ENCODE results near the gene MTERF1. TPM values are rescaled to one million over a fixed set of nuclear protein-coding genes. Genes with fewer than 3 reads are reported as not detected.
"Not testable (repeated sequence)": the region's sequence is repeated elsewhere in the genome, so short reads cannot be mapped to it uniquely, and the experiment has no call there.

Gene MTERF1, protein sequence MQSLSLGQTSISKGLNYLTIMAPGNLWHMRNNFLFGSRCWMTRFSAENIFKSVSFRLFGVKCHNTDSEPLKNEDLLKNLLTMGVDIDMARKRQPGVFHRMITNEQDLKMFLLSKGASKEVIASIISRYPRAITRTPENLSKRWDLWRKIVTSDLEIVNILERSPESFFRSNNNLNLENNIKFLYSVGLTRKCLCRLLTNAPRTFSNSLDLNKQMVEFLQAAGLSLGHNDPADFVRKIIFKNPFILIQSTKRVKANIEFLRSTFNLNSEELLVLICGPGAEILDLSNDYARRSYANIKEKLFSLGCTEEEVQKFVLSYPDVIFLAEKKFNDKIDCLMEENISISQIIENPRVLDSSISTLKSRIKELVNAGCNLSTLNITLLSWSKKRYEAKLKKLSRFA
- total RNA-seq = 10.9 and 15.4 TPM in 2 replicates

DNA sequence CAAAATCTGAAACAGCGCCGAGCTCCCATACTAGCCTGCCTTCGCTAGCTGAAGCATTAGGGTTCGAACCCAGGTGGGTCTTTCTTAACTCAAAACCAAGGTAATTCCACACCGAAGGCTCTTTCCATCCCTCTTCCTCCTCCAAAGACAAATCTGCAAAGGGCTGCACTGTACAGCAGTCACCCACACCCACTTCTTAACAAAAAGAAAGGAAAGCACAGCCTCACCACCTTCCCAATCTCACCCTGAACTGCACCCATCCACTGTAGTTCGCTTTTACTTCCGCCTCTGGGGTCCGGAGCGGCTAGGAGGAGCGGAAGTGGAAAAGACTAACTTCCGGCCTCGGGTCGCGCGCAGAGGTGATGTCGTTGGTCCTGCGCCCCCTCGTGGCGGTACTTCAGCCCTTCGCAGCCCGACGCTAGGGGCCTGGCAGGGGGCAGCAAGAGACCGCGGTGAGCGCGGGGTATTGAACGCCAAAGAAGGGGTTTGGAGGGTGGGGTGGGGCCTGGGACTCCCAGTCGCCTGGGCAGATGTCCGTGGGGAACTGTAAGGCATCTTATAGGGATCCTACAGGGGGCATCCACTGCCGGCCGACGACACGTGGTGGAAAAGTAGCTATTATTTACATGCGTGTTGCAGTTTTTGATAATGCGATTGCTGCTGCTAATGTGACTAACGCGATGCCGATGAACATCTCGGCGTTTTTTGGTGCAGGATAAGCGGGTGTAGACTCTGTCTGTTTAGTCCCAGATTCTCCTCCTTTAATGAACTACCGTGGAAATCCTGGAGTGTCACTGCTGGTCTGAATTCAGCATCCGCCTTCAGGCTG, at the start of gene MTERF1:
Gene MTERF1, minus strand, starts transcription at position 290 of the 829 bp plus-strand sequence. CDS start 619 bp downstream, outside the sequence.
- DNase-seq = peak; percentile 94

DNA sequence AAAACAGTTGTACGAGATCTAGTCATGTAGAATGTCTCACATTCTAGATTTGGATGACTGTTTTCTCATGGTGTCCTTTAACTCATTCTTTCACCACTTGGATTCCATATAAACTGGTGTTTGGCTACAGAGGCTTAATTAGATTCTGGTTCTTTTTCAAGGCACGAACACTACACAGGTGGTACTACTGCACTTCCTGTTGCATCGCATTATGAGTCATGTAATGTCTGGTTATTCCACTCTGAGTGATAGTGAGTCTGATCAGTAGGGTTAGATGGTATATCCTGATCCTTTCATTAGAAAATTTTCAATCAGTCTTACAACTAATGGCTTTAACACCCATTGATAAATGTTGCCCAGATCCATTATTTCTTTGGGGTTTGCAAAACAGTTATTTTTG, 49.0 kb upstream of the MTERF1 start:
- DNase-seq = no peak

DNA sequence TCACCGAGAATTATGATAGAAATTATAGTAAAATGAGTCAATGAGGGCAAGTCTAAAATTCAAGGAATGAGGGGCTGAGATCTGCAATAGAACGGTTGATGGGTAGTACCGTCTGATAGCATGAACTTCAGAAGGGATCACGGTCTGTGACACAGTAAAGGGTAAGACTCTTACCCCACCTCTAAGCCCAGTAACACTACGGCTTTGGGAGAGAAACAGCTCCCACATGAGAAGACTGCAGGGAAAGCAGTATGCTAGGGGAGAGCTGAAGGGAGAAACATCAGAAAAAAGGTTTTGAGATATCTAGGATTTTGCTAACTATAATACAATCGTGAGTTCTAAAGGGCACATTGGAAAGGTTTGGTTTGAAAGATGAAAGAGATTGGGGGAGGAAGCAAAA, 47.4 kb upstream of the MTERF1 start:
- no peak for DNase-seq

DNA sequence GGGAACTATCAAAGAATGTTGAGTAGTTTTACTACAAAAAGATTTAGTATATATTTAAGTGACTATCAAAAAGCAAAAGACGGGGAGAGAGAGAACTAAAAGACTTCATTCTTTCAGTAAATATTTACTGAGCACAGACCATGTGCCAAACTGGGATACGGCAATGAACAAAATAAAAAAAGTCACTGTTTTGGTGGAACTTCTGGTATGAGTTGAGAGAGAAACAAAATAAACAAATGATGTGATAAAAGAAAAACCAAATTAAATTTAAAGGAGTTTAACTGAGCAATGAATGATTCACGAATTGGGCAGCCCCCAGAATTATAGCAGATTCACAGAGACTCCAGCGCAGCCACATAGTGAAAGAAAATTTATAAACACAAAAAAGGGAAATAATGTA, 42.4 kb upstream of the MTERF1 start:
- no peak for DNase-seq

DNA sequence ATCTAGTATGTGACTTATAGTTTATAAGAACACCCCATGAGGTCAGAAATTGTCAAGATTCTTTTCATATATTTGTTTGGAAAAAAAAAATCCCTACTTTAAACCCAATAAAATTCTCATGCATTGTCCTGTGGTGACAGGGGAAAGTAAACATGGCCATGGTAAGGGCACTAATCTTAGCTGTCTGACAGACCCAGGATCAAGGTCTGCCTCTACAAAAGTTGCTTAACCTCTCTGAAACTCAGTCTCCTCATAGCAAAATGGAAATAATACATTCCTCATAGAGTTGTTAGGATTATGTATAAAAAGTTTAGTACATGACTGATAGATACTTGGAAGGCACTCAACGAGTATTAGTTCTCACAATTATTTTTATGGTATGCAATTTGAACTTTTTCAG, 37.9 kb upstream of the MTERF1 start:
- DNase-seq = no peak

DNA sequence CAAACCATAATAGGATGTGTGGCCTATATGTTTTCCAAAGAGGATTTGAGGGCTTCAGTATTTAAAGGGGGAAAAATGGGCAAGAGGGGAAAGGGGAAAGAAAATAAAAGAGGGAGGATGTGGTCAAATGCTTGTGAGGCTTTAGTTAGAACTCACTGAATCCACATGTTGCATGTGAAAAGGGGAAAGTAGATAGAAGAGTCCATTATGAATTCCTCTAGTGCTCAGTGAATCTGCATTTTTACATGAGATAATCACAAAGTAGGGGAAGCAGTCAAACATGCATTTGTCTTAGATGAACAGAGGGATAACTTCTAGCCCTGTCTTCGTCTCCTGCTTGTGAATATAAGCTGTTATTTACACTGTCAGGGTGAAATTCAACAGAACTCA, 35.5 kb upstream of the MTERF1 start:
- no peak for DNase-seq

DNA sequence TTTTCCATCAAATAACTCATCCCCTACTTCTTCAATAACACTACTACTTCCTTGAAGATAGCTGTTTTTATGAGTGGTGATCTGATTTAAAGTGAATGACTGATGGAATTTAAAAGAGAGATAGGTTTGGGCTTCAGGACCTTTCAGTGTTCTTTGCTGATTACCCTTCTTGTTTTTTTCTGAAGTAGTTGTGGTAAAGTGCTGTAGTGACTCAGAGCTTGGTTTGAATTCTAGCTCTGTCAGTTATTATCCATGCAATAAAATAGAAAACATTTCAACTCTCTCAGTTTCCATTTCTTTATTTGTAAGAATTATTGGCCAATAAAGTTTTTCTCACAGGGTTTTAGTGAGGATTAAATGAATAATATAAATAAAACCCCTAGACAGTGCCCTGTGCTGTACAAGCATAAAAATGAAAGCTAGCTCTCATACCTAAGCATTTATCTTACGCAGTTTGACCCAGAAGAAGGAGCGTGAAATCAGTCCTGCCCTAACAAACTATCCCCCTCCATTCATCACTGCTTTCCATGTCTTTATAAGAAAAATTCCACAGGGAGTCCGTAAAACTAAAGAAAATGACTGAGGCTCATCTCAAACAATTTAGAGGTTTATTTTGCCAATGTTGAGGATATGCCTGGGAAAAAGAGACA, 35.0 kb upstream of the MTERF1 start:
- no peak for DNase-seq

DNA sequence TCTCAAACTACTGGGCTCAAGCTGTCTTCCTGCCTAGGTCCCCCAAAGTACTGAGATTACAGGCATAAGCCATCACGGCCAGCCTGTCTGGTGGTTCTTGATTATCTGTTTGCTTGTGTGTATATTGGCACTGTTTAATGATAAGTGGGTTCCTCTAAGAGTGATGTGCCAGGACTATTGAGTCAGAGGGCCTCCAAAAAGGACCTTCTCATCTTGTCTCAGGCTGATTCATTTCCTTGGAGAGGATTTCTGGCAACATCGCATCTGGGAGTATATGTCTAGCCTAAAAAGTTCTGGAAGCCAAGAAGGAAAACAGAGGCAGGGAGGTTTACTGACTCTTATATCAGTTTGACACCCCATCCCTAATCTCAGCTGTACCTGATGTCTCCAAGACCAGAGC, 33.1 kb upstream of the MTERF1 start:
- DNase-seq = no peak

DNA sequence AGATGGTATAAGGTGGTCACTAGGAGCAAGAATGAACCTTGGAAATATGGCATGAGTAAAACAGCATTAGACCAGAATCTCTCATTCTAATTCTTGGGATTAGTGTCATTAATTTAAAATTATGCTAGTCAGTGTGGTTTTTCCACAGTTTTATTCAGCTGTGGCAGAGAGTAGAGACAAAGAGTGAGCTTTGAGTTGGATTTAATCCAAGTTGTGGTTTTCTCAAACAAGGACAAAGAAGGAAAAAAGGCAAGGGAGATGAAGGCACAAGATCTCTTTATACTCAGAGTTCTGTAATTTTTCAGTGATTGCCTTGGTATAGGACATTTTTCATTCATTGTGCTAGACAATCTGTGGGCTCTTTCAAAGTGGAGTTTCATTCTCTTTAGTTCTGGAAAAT, 32.0 kb upstream of the MTERF1 start:
- no peak for DNase-seq

DNA sequence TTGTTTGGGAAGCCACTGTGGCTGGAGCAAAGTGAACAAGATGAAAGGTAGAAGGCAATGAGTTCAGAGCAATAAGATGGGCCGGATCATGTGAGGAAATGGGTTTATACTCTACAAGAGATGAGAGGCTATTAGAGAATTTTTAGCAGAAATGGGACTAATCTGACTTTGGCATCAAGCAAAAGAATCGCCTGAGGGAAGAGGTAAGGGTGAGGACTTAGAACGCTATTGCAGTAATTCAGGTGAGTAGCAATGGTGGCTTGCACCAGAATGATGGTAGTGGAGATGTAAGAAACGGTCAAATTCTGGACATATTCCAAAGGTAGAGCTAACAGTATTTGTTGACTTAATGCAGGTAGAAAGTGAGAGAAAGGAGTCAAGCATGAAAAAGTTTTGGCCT, 30.6 kb upstream of the MTERF1 start:
- DNase-seq = no peak

DNA sequence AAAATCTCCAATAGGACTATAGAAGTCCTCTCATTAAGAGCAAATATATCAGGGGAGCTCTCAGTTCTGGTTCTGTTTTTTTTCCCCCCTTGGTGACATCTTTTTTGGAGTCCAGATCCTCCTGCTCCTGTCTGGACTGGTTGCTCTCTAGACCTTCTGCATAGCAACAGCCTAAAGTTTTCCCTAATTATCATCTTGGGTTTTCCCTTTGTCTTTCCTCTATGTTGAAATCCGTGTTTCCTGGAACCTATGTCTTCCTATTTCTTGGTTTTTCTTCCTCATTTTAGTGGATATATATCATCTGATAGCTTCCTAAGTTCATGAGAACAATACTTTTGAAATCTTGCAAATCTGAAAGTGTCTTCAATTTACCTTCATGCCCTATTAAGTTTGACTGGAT, 29.7 kb upstream of the MTERF1 start:
- no peak for DNase-seq

DNA sequence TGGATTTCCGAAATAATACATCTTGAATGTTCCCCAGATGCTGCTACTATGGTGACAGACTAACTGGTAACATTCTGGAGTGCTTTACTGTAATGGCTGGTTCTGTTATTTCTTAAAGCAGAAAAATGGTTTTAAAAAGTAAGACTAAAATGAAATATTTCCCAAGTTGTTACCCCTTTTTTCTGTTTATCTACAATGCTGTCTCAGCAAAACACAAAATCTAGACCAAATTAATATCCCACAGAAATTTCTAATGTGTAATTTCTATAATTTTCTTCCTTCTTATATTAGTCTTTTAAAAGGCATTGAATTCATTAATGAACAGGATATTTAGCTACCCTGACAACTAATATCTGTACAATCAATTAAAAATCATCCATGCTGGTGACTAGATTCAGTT, 19.1 kb upstream of the MTERF1 start:
- no peak for DNase-seq

DNA sequence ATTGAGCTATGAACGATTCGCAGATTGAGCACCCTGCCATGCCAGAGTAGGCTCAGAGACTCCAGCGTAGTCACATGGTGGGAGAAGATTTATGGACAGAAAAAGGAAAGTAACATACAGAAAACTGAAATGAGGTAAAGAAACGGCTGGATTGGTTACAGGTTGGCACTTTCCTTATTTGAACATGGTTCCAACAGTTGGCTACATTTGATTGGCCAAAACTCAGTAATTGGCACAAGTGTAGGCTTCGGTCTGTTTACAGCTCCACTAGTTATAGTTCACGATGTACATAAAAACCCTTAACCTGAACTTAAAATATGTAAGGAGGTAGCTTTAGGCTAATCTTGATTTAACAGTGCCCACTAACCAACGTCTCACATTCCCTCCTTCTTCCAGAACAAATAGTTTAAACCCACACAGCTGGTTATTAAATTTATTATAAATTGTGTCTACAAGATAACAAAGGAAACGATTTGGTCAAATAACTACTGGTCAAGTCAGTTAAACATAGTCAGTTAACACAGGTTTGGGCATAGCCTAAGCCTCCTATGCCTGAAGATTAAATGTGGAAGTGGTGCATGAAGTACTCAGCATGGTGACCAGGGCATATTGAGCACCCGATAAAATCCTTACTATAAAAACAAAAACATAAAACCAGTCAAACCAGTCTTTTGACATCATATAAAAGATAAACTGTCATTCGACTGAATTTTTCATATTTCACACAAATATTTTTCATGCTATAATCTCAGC, 17.9 kb upstream of the MTERF1 start:
- DNase-seq = no peak

DNA sequence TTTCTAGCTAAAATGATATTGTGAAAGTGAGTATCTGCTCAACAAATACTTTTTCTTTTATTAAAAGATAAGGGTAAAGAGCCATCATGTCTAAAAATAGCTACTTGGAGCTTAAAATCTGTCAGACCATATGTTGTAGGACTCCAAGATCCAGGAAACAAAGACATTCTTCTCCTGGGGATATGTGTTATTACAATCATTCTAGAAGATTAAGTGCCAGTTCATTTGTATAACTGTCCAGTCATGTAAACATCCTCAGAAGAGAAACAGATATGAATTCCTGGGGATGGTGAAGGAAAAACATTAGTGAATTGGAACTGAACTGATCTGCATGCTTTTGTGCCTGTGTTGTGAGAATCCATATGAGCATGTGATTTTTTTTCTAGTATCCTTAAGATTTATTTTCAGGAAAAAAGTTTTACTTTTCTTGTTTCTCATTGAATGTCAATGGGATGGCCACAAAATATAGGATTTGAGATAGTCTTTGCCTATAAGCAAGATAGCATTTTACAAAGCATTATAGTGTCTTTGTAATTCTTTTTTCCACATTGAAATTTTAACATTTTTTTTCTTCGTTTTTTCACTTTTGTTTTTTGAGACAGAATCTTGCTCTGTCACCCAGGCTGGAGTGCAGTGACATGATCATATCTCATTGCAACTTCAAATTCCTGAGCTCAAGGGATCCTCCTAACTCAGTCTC, 14.4 kb upstream of the MTERF1 start:
- no peak for DNase-seq

DNA sequence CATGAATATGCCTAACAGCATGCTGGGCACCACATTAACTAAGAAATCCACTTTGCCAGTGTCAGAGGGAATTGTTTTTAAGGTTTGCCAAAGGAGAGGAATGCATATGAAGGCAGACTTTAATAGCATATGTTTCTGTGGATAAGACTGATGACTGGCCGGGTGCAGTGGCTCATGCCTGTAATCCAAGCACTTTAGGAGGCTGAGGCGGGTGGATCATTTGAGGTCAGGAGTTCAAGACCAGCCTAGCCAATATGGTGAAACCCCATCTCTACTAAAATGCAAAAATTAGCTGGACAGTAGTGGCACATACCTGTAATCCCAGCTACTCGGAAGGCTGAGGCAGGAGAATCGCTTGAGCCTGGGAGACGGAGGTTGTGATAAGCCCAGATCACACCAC, 13.2 kb upstream of the MTERF1 start:
- not testable (repeated sequence) for DNase-seq

DNA sequence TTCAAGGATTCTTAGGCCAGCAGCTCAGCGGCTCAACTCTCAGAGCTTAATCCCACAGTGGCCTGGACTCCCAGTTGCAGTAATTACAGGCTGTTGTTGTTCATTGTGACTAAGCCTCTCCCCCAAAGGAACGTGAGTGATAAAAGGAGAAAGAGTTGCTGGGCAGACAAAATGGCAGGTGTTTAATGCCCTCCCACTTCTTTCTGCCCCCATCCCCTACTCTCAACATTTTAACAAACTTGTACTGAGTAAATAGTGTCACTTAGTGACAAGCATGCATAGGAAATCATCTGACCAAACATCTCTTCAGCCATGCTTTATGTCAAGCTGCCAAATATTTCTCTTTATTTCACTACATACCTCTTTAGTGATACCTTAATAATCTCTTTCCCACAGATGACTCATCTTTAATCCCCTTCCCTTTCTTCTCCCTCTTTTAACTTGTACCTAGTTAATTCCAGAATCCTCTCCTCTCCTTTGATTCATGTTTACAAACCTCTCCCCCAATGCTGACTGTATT, 12.4 kb upstream of the MTERF1 start:
- DNase-seq = no peak

DNA sequence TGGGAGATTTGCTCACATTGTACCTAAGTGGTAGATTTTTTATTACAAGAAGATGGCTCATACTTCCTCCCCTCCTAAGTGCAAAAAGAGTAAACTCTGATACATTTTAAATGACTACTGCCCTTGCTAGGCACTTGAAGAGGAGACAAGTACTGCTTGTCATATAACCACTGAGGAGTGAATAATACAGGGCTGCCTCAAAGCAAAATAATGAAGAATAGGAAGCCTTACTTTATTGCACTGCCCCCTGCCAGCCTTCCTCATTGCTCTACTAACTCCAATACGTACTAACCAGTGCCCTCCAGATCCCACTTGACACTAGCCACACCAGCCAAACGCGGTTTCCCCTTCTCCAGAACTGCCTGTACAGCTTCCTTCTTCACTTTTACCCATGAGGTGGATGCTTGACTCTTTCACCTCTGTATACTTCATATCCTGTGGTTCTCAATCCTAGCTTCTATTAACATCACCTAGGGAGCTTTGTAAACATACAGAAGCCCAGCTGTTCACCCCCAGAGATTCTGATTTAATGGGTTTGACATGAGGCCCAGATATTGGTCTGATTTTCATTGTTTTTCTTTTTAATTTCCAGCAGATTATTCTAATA, 11.7 kb upstream of the MTERF1 start:
- DNase-seq = no peak

DNA sequence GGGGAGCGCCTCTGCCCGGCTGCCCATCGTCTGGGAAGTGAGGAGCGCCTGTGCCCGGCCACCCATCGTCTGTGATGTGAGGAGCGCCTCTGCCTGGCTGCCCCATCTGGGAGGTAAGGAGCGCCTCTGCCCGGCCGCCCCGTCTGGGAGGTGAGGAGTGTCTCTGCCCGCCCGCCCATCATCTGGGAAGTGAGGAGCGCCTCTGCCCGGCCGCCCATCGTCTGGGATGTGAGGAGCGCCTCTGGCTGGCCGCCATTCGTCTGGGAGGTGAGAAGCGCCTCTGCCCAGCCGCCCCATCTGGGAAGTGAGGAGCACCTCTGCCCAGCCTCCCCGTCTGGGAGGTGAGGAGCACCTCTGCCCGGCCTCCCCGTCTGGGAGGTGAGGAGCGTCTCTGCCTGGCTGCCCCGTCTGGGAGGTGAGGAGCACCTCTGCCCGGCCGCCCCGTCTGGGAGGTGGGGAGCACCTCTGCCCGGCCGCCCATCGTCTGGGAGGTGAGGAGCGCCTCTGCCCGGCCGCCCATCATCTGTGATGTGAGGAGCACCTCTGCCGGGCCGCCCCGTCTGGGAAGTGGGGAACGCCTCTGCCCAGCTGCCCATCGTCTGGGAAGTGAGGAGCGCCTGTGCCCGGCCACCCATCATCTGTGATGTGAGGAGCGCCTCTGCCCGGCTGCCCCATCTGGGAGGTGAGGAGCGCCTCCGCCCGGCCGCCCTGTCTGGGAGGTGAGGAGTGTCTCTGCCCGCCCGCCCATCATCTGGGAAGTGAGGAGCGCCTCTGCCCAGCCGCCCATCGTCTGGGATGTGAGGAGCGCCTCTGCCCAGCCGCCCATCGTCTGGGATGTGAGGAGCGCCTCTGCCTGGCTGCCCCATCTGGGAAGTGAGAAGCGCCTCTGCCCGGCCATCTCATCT, 8.0 kb upstream of the MTERF1 start:
- not testable (repeated sequence) for DNase-seq

DNA sequence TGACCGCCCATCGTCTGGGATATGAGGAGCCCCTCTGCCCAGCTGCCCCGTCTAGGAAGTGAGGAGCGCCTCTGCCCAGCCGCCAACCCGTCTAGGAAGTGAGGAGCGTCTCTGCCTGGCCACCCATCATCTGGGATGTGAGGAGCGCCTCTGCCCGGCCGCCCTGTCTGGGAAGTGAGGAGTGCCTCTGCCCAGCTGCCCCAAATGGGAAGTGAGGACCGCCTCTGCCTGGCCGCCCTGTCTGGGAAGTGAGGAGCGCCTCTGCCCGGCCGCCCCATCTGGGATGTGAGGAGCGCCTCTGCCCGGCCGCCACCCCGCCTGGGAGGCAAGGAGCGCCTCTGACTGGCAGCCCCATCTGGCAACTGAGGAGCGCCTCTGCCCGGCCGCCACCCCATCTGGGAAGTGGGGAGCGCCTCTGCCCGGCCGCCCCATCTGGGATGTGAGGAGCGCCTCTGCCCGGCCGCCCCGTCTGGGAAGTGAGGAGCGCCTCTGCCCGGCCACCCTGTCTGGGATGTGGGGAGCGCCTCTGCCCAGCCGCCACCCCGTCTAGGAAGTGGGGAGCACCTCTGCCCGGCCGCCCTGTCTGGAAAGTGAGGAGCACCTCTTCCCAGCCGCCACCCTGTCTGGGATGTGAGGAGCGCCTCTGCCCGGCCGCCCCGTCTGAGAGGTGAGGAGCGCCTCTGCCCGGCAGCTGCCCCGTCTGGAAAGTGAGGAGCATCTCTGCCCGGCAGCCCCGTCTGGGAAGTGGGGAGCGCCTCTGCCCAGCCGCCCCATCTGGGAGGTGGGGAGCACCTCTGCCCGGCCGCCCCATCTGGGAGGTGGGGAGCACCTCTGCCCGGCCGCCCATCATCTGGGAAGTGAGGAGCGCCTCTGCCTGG, 7.1 kb upstream of the MTERF1 start:
- not testable (repeated sequence) for DNase-seq
